ENCODE measurements around the gene ZNF567.
A peak's percentile ranks its signal among the peaks of the same experiment; 100 is the strongest.

The ZNF567 gene

DNA sequence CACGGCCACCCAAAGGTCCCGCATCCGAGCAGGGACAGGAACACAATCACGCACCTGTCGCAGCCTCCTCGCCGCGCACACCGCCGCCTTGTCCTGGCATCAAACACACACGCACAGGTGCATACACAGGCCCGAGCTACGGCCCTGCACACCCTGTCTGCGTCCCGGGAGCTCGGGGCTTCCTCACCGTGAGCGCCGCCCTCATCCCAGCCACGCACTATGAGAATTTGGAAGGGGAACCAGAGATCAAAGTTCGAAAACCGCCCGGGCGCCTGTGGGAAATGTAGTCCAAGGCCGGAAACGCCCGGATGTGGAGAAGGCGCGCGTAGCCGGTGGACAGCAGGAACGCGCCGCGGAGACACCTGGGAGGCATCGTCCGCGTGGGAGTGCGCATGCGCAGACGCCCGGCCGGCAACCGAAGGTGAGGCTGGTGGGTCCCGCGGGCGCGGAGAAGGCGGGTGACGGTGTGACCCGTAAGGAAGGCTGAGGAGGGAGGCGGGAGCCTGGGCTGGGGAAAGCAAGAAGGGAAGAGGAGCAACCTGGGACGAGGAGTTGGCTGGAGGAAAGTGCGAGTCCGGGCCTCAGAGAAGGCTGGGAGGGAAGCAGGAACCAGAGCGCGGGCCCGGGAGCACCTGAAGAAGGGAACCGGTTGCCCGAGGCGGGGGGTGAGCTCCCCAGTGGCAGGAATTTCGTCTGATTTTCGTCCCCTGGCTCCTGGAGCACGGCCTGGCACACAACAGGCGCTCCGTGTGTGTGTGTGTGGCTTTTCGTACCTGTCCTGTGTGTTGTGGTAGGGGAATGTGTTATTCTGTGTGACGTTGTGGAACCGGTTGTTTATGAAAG, at the start of gene ZNF567:
Gene ZNF567, plus strand, starts transcription at position 399 of the 843 bp plus-strand sequence. CDS start 7,256 bp downstream, outside the sequence.
- Mint-ChIP-seq H3K27ac (peak within 1 kb of the TSS; percentile 82 to 97 (median 96)), H3K27me3 (ENCODE audit: low read depth) (no peaks in the 10 kb centered on the region), H3K4me3 (peak within 1 kb of the TSS; percentile 99 to 100 (median 99)), H3K36me3 (ENCODE audit: low read depth) (peaks cover 87% of the 10 kb centered on the region), H3K4me1 (peaks cover 28% of the 10 kb centered on the region), H3K9me3 (peaks cover 53% of the 10 kb centered on the region)
- TF ChIP-seq, protein P1, sequence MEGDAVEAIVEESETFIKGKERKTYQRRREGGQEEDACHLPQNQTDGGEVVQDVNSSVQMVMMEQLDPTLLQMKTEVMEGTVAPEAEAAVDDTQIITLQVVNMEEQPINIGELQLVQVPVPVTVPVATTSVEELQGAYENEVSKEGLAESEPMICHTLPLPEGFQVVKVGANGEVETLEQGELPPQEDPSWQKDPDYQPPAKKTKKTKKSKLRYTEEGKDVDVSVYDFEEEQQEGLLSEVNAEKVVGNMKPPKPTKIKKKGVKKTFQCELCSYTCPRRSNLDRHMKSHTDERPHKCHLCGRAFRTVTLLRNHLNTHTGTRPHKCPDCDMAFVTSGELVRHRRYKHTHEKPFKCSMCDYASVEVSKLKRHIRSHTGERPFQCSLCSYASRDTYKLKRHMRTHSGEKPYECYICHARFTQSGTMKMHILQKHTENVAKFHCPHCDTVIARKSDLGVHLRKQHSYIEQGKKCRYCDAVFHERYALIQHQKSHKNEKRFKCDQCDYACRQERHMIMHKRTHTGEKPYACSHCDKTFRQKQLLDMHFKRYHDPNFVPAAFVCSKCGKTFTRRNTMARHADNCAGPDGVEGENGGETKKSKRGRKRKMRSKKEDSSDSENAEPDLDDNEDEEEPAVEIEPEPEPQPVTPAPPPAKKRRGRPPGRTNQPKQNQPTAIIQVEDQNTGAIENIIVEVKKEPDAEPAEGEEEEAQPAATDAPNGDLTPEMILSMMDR (IDR thresholded peaks at IDR 0.05; ENCODE audit: unreplicated experiment in 3 of 3): no peak

DNA sequence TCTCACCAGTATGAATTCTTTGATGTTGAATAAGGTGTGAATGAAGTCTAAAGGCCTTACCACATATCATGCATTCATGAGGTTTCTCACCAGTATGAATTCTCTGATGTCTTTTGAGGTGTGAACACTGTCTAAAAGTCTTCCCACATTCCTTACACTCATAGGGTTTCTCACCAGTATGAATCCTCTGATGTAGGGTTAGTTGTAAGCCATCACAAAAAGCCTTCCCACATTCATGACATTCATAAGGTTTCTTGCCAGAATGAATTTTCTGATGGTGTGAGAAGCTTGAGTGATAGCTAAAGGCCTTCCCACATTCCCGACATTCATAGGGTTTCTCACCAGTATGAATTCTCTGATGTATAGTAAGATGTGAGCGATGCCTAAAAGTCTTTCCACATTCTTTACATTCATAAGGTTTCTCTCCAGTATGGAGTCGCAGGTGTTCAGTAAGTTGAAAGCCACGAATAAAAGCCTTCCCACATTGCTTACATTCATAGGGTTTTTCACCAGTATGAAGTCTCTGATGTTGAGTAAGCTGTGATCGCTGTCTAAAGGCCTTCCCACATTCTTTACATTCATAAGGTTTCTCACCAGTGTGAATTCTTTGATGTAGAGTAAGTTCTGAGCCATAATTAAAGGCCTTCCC, 48.4 kb upstream of the ZNF567 start:
- Mint-ChIP-seq H3K27ac (no peak overlapping the region), H3K36me3 (ENCODE audit: low read depth) (peaks cover 94% of the 10 kb centered on the region), H3K9me3 (peaks cover 79% of the 10 kb centered on the region), H3K27me3 (ENCODE audit: low read depth) (peaks cover 4% of the 10 kb centered on the region), H3K4me1 (no peaks in the 10 kb centered on the region), H3K4me3 (no peak overlapping the region)
- TF ChIP-seq, protein P1 (IDR thresholded peaks at IDR 0.05; ENCODE audit: unreplicated experiment in 3 of 3): no peak

DNA sequence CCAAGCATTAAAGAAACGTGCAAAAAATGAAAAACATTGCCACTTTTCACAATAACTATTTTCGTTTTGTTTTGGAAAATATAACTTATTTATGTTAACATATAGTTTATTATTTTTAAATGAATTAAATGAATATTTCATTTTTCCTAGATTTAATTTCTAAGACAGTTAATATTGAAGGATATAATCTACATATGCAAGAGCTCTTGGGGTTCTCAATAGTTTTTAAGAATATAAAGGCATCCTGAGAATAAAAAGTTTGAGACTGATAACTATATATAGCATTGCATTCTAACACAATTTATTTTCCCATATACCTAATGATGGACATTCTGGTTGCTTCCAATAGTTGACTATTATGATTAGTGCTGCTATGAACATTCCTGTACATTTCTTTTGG, 40.7 kb upstream of the ZNF567 start:
- Mint-ChIP-seq H3K36me3 (ENCODE audit: low read depth) (peaks cover 83% of the 10 kb centered on the region), H3K4me3 (no peak overlapping the region), H3K27me3 (ENCODE audit: low read depth) (peaks cover 4% of the 10 kb centered on the region), H3K9me3 (peaks cover 53% of the 10 kb centered on the region), H3K27ac (no peak overlapping the region), H3K4me1 (no peaks in the 10 kb centered on the region)
- TF ChIP-seq, protein P1 (IDR thresholded peaks at IDR 0.05; ENCODE audit: unreplicated experiment in 3 of 3): no peak

DNA sequence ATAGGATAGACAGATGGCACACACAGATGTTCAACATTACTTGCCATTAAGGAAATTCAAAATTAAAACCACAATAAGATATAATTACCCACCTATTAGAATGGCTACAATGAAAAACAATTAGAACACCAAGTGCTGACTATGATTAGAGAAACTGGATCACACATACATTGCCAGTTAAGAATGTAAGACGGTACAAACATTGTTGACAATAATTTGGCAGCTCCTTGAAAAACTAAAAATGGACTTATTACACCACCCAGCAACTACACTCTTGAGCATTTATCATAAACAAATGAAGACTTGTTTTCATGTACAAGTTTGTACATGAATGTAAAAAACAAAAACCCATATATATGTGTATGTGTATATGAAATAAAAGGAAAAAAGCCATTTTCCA, 34.5 kb upstream of the ZNF567 start:
- no peak overlapping the region for H3K27ac Mint-ChIP-seq
- no peak overlapping the region for H3K4me3 Mint-ChIP-seq
- peaks cover 54% of the 10 kb centered on the region for H3K9me3 Mint-ChIP-seq
- H3K4me1 Mint-ChIP-seq: no peaks in the 10 kb centered on the region
- peaks cover 92% of the 10 kb centered on the region for H3K36me3 Mint-ChIP-seq (ENCODE audit: low read depth)
- TF ChIP-seq, protein P1 (IDR thresholded peaks at IDR 0.05; ENCODE audit: unreplicated experiment in 3 of 3): no peak
- H3K27me3 Mint-ChIP-seq (ENCODE audit: low read depth): no peaks in the 10 kb centered on the region

DNA sequence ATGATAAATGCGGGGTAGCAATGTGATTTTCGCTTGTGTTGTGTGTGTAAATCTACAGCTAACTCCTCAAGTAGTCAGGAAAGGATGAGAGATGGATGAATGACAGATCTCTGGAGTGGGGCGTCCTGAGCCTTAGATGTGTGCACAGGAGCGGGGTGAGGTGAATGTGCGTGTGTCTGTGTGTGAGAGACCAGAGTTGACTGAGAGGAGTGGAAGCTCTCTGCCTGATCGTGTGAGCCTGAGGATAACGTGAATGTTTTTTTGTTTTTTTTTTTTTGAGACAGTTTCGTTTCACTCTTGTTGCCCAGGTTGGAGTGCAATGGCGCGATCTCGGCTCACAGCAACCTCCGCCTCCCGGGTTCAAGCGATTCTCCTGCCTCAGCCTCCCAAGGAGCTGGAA, 21.6 kb upstream of the ZNF567 start:
- Mint-ChIP-seq H3K4me3 (peak overlapping the region; percentile 98 to 100 (median 100)), H3K36me3 (ENCODE audit: low read depth) (peaks cover 83% of the 10 kb centered on the region), H3K4me1 (peaks cover 27% of the 10 kb centered on the region), H3K27me3 (ENCODE audit: low read depth) (no peaks in the 10 kb centered on the region), H3K9me3 (peaks cover 65% of the 10 kb centered on the region), H3K27ac (peak overlapping the region; percentile 37 to 92 (median 45))
- TF ChIP-seq, protein P1 (IDR thresholded peaks at IDR 0.05; ENCODE audit: unreplicated experiment in 3 of 3): no peak
